Measurements from ENCODE around the gene RAD21L1.

DNA sequence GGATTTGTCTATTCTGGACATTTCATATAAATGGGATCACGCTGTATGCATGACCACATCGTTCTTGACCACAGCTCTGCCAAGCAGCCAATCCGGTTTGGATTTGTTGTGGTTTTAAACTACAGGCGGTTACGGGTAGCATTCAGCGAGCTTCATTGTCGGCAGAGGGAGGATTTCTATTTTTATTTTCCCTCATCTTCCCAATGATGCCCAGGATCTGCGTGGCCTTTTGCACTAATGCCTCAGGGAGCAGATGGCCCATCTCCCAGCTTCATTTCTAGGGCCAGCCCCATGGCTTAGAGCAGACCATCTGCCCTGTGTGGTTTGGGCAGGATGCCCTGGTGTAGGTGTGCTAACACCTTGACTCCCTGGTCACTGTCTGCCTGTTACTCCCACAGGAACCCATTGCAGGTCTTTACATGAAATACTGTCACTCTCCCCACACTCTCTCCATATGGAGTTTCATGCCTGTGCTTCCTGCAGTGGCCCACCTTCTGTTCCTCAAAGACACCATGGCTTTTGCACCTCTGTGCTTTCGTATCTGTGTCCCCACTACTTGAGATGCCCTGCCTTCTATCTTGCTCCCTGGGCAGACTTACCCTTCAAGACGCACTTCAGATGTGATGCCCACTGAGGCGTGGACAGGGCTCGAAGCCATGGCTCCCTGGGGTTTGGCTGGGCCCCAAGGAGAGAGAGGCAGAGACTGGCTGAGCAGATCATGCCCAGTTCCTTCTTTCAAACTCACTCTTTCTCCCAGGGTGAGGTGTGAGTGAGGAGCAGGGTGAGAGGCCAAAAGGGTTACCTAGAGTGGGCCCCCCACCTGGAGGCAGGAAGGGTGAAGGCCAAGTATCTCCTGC is 77.1 kb downstream of the RAD21L1 start:
- TF ChIP-seq TARDBP (IDR thresholded peaks at IDR 0.05), result no peak
- no peak for TF ChIP-seq BHLHE40 (IDR thresholded peaks at IDR 0.05; ENCODE audit: borderline replicate concordance)
- no peak for TF ChIP-seq FOXM1 (IDR thresholded peaks at IDR 0.05; ENCODE audit: borderline replicate concordance)
- TF ChIP-seq, protein P1, sequence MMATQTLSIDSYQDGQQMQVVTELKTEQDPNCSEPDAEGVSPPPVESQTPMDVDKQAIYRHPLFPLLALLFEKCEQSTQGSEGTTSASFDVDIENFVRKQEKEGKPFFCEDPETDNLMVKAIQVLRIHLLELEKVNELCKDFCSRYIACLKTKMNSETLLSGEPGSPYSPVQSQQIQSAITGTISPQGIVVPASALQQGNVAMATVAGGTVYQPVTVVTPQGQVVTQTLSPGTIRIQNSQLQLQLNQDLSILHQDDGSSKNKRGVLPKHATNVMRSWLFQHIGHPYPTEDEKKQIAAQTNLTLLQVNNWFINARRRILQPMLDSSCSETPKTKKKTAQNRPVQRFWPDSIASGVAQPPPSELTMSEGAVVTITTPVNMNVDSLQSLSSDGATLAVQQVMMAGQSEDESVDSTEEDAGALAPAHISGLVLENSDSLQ (IDR thresholded peaks at IDR 0.05), result no peak
- TF ChIP-seq SUZ12 (IDR thresholded peaks at IDR 0.05), result no peak
- TF ChIP-seq NFRKB (IDR thresholded peaks at IDR 0.05), result no peak
- no peak for TF ChIP-seq SP1 (IDR thresholded peaks at IDR 0.05)
- no peak for TF ChIP-seq HDGF (IDR thresholded peaks at IDR 0.05; ENCODE audit: borderline replicate concordance)
- no peak for TF ChIP-seq FOXK2 (IDR thresholded peaks at IDR 0.05)
- no peak for TF ChIP-seq FOXA1 (IDR thresholded peaks at IDR 0.05)
- TF ChIP-seq CTBP1 (IDR thresholded peaks at IDR 0.05; ENCODE audit: borderline replicate concordance), result no peak
- no peak for TF ChIP-seq ELF4 (IDR thresholded peaks at IDR 0.05)
- no peak for TF ChIP-seq ZNF384 (IDR thresholded peaks at IDR 0.05)
- no peak for TF ChIP-seq L3MBTL2 (conservative IDR thresholded peaks at IDR 0.05)
